GM19468 (cell line): Measurements from ENCODE around the gene NSG2.
"Not testable (repeated sequence)": the region's sequence is repeated elsewhere in the genome, so short reads cannot be mapped to it uniquely, and the experiment has no call there.

Experiments
- ATAC-seq: cut with Tn5 transposase; IDR thresholded peaks from one replicate; pipeline ENCODE4 v1.9.1; 2021; ENCODE audit warnings: mild to moderate bottlenecking, moderate library complexity, moderate number of reproducible peaks; ENCODE audit not compliant: unreplicated experiment; ENCODE audit errors: extremely low read depth

NSG2 gene

DNA sequence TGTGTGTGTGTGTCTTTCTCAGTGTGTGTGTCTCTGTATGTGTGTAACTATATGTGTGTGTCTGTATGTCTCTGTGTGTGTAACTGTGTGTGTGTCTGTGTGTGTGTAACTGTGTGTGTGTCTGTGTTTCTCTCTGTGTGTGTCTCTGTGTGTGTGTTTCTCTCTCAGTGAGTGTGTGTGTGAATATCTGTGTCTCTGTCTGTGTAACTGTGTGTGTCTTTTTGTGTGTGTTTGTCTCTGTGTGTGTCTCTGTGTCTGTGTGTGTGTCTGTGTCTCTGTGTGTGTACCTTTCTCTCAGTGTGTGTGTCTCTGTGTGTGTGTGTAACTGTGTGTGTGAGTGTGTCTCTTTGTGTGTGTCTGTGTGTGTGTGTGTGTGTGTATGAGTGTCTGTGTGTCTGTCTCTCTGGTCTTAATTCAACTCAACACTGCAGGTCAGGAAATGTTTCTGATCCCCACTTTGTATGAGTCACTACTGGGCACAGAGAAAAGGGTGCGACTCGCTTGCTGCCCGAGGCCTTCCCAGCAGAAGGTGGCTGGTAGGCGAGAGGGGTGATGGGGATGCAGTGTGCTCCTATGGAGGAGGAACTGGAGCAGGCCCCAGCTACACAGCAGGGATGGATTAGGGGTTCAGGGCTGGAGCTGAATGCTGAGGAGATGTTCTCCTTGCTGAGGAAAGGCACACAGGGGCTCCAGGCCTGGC is 52.1 kb downstream of the NSG2 start:
- ATAC-seq = no peak

DNA sequence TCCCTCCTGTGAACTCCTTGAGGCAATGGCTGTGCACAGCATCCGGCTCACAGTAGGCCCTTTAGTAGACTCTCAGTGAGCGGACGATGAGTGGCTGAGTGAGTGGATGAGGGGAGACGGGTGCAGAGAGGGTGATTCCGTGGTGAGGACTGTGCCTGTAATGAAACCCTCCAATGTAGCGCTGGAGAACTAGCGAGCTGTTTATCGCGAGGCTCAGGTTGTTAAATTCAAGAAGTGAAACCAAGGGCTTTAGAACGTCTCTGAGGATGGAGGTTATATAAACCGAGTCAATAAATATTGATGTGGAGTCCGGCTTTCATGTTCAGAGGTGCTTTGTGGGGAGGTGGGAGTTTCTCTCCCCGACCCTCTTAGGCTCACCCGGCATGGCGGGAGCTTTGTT is 53.2 kb downstream of the NSG2 start:
- no peak for ATAC-seq

GRCh38 chr5:174100490-174100889 is 55.0 kb downstream of the NSG2 start:
- no peak for ATAC-seq

GRCh38 chr5:174101195-174101730 is 55.8 kb downstream of the NSG2 start:
- no peak for ATAC-seq

- not testable (repeated sequence) for ATAC-seq
These were observed 57.1 kb downstream of the NSG2 start for GRCh38 chr5:174102574-174102973.

- ATAC-seq = no peak
These were observed 61.6 kb downstream of the NSG2 start for GRCh38 chr5:174106997-174107655.

- no peak for ATAC-seq
These were observed 63.2 kb downstream of the NSG2 start for GRCh38 chr5:174108745-174109144.

DNA sequence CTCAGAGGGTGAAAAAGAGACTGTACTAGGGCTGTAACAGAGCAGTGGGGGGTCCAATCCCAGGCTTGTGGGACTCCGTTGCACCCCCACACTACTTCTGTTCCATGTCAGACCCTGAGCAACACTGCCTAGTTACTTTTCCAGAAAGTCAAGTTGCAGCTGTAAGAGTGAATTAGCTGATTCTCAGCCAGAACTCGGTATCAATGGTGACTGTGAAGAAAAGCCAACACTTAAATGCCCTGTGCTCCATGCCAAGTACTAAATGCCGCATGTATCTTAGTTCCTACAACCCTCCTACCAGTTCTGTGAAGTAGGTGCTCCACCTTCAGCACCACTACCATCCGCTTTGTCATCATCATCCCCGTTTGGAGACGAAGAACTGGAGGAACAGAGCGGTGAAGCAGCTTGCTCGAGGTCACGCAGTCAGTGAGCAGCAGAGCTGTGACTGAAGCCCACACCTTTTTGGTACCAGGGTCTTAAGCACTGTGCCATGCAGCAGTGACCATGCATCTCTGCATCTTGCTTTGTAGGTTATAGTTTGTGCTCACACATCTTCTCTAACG is 64.3 kb downstream of the NSG2 start:
- no peak for ATAC-seq

DNA sequence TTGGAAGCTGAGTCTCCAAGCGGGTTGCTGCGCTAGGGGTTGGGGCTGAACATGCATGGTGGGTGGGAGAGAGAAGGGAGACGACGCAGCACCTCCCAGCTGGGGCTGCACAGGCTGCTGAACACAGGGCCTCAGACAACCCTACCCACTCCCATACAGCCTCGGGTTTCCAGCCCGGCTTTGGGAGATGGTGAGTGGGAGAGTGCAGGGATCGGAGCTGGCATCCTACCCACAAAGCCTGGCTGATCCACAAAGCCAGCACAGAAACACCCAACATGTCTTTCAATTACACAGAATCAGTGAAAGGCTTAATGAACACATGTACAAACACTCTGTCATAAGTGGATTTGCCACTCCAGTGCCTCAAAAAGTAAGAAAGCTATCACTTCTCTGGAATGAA is 64.8 kb downstream of the NSG2 start:
- ATAC-seq = no peak

- no peak for ATAC-seq
These were observed 65.9 kb downstream of the NSG2 start for GRCh38 chr5:174111287-174111973.

GRCh38 chr5:174115226-174115625 is 69.7 kb downstream of the NSG2 start:
- no peak for ATAC-seq

GRCh38 chr5:174118823-174119467 is 73.4 kb downstream of the NSG2 start:
- ATAC-seq = no peak

GRCh38 chr5:174119468-174119881 is 74.0 kb downstream of the NSG2 start:
- no peak for ATAC-seq

DNA sequence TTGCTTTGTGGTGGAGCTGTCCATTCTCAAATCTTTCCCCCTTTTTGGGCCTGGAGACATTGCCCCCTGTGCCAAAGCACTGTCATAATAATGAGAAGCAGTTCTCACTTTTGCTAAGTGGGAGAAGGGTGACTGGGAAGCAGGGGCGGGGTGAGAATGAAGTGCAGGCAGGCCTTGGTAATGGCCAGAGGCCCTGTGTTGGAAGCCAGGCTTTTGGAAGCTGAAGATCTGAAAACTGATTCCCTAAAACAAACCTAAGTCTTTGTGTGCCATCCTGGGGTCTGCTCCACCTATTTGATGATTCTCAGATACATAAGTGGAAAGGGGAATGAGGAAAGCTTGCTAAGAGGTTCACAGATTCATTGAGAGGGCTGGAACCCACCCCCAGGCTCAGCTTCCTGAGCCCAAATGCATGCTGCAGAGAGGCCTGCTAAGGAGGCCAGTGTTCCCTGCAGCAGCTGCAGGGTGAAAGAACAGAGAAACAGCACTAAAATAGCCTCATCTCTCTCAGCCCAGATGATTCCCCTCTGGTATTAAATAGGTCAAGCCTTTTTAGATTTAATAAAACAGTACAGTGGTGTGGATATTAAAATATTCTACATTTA is 75.0 kb downstream of the NSG2 start:
- no peak for ATAC-seq

GRCh38 chr5:174134545-174134944 is 89.0 kb downstream of the NSG2 start:
- no peak for ATAC-seq

DNA sequence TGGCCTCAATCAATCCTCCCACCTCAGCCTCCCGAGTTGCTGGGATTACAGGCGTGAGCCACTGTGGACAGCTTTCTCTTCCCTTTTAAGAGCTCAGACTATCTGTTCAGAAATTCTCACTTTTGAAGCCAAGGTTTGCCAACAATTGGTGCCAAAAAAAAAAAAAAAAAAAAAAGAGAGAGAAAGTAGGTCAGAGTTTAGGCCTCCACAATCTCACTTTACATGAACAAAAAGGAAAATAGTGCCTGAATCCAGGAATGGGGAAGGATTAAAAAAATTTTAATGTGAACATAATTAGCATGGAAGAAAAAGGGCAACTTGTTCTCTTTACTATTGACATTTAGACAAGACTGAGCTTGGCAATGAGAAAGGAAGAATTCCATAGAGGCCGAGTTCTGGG is 94.1 kb downstream of the NSG2 start:
- no peak for ATAC-seq

- ATAC-seq = no peak
These were observed 95.0 kb downstream of the NSG2 start for GRCh38 chr5:174140452-174141020.

- ATAC-seq = no peak
These were observed 95.9 kb downstream of the NSG2 start for GRCh38 chr5:174141398-174141797.

DNA sequence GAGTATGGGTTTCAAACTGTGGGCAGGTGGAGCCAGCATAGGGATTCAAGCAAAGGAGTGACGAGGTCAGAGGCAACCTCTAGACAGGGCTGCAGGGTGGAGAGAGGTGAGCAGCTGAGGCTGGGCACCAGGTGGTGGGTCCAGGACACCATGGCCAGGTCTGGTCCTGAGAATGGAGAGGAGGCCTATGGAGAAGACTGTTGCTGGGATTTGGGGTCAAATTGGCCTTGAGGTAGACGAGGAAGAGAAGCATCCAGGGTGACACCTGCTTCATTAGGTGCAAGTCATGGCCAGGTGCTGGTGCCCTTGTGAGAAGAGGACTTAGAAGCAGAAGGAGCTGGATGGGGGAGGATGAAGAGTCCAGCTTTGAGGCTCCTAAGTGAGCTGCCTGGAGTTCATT is 99.6 kb downstream of the NSG2 start:
- ATAC-seq = no peak

DNA sequence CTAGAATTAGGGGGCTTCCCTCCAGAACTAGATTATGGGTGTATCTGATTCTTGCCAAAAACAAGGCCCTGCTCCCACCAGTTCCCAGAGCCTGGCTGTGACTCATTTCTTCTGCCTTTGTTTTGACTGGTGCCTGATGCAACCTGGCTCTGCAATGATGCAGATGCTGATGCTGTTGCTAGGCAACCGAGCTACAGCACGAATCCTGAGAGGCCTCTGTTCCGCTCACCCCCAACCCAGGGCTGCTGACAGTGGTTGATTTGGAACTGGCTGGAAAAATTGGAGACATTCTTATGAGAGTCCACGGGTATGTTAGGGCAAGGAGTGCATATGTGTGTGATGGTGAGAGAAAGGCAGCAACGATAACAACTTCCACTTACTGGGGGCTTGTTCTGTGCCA is 100.3 kb downstream of the NSG2 start:
- ATAC-seq = no peak
